OCI-LY1 (cell line): ENCODE measurements around the gene DDX21.

ENCODE experiments used
- CTCF ChIP-seq: fragments of 200-600 bp; sonication (generic), shearing (Covaris generic); IDR thresholded peaks from 2 replicates; pipeline ENCODE4 v1.5.1; 2017; ENCODE audit warnings: mild to moderate bottlenecking, antibody characterized with exemption, low read length, moderate library complexity, mixed read lengths
- EZH2 ChIP-seq: fragments of 200-600 bp; sonication (generic), shearing (Covaris generic); IDR thresholded peaks from 2 replicates; pipeline ENCODE4 v1.8.0; 2017; ENCODE audit warnings: borderline replicate concordance, mixed run types, mild to moderate bottlenecking, antibody characterized with exemption, low read length, moderate library complexity, mixed read lengths

DNA sequence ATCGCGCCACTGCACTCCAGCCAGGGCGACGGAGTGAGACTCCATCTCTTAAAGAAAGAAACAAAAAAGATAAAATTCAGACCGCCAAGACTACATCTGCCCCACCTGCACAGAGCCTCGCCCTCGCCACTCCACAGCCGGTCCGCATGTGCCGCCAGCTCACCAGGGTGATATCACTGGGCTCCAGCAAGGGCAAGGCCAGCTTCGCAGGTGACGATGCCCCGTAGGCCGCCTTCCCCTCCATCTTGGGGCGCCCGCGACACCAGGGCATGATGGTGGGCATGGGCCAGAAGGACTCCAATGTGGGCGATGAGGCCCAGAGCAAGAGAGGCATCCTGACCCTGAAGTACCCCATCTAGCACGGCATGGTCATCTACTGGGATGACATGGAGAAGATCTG is 66.6 kb downstream of the DDX21 start:
- no peak for TF ChIP-seq EZH2
- no peak for TF ChIP-seq CTCF
